GM19043 (cell line): ENCODE data around the gene PHYHD1.
A peak's percentile ranks its signal among the peaks of the same experiment; 100 is the strongest.

Experiments used
- ATAC-seq: cut with Tn5 transposase; IDR thresholded peaks from one replicate; pipeline ENCODE4 v1.9.1; 2021; ENCODE audit warnings: low read depth; ENCODE audit not compliant: unreplicated experiment

PHYHD1 gene

DNA sequence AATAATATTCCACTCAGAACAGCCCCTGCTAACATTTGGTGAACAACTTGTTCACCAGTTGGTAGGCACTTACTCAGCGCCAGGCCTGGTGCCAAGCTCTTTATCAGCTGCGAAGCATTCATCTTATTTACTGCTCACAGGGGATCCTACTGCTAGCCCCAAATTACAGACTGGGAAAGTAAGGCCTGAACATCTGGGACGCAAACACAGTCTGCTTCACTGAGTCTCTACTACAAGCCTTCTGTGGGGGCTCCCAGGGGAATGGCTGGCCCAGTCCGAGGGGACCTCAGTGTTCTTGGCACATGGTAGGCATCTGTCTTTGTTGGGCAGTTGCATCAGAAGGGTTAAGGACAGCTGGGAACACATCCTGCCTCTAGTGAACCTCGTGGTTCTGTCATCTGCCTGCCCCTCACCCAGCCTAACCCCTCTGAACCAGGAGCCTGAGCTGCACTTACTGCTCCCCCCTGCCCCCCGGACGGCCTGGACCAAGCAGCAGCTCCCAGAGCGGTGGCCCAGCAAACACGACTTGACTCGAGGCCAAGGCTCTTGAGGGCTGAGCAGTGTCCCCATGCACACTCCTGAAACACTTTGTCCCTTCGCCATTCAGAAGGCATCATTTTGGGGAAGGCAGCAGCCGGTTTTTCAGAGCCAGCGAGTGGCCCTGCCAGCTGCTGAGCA, at the start of gene PHYHD1:
PHYHD1 (plus strand) TSS at position 602 of the 678 bp plus-strand sequence. CDS start 1,342 bp downstream, outside the sequence.
- no peak for ATAC-seq

DNA sequence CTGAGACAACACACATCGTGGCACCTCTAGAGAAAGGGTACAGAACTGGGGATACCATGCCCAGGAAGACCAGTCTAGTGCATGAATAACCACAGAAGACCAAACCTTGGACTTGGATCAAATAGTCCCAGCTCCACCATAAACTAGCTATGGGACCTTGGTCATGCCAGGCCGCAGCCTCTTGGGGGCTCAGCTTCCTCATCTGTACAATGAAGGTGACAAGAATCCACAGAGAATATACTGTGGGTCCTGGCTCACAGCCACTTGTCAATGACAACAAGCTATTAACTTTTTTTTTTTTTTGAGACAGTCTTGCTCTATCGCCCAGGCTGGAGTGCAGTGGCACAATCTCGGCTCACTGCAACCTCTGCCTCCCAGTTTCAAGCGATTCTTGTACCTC, 42.9 kb upstream of the PHYHD1 start:
- ATAC-seq = no peak

- peak; percentile 77 for ATAC-seq
These were observed 38.7 kb upstream of the PHYHD1 start, which contains the start of the genes KYAT1 and LRRC8A for GRCh38 chr9:128881884-128882676. Gene KYAT1, minus strand, starts transcription at chr9:128881950. Its CDS starts 36,545 bp downstream, at chr9:128845405. Gene LRRC8A, plus strand, starts transcription at chr9:128882133. Its CDS starts 25,032 bp downstream, at chr9:128907165.

DNA sequence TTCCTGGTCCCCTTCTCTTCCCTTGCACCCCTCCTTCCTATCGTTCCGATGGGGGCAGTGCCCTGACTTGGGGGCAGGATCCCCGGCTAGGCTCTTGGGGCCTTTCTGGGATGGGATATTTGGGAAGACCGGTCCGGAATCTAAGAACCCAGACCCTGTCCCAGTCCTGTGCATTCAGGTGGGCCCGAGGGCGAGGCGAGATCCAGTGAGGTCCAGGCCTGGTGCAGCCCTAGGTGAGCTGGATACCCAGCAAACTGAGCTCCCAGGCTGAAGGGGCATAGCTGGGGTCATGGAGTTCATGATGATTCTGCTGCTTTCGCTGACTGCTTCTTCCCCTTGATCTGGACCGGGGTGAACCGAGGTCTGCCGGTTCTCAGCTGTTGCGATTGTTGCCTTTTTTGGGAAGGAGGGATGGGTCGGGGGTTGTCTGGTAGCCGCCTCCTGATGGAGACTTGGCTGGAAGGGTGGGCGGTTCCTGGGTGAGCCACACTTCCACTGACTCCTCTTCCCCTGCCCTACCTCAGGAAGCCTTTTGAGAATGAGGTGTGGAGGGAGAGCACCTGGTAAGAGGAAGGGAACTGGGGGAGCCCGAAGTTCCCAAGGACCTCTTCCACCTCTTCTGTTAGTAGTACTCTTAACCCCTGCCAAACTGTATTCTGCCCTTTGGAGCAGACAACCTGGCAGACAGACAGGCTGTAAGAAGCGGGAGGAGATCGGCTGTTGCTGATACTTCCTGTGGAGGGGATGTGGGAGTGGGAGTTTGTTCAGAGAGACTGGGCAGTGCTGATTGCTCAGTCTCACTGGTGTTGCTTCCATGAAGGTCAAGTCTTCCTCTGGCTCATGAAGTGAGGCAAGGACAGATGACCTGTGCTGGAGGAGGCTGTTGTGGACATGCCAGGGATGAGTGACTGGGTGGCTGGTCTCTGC, 37.8 kb upstream of the PHYHD1 start:
- no peak for ATAC-seq

DNA sequence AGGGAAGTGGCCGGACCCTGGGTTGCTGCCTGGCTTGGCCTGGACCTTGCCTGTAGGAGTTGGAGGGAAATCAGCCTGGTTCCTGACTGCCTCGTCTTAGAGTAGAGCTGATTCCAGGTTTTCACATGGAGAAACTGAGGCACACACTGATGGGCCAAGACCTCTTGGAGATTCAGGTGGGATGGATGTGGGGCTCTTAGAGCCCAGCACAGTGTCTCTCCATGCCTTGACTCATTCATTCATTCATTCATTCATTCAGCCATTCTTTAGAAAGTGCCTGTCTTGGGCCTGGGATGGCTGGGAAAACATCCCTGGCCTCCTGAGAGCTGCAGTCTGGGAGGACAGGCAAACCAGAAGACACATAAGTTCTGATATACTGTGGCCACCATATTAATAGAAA, 36.6 kb upstream of the PHYHD1 start:
- ATAC-seq = no peak

GRCh38 chr9:128885376-128885775, 35.4 kb upstream of the PHYHD1 start:
- no peak for ATAC-seq

DNA sequence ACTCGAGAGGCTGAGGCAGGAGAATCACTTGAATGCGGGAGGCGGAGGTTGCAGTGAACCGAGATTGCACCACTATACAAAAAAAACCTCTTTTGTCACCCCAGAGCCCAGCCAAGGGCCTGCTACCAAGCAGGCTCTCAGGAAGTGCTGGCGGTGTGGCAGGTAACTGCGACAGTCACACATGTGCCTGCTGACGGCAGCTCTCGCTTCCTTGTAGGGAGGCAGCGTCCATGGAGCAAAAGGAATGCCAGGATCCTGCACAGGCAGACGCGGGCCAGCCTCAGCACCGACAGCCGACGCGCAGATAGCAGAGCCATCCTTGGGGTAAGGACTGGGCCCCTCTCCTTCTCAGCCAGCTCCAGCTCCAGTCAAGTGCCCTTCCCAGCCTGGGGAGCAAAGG, 35.0 kb upstream of the PHYHD1 start:
- no peak for ATAC-seq

- ATAC-seq = no peak
These were observed 34.4 kb upstream of the PHYHD1 start for GRCh38 chr9:128886211-128886891.

- no peak for ATAC-seq
These were observed 33.7 kb upstream of the PHYHD1 start for GRCh38 chr9:128887049-128887448.

GRCh38 chr9:128887914-128888350, 32.9 kb upstream of the PHYHD1 start:
- ATAC-seq = no peak

GRCh38 chr9:128891321-128892220, 29.2 kb upstream of the PHYHD1 start:
- no peak for ATAC-seq

- no peak for ATAC-seq
These were observed 28.4 kb upstream of the PHYHD1 start for GRCh38 chr9:128892221-128892921.

GRCh38 chr9:128893354-128893753, 27.4 kb upstream of the PHYHD1 start:
- no peak for ATAC-seq

GRCh38 chr9:128894764-128895163, 26.0 kb upstream of the PHYHD1 start:
- ATAC-seq = no peak

DNA sequence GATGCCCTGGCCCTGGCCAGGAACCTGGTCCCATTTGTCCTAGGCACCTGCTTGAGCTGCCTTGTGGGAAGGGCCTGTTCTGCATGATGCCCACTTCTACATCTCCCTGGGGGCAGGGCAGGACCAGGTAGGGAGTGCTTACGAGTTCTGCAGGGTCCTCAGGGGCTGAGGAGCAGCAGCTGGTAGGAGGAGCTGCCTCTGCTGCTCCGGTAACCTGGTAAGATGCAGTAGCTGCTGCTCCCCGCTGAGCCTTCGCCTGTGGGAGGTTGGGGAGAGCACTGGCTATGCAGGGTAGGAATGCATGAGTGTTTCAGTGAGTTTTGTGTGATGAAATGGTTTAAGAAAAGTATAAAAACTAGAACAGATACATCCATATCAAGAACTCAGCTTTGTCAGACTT, 25.2 kb upstream of the PHYHD1 start:
- ATAC-seq = no peak

DNA sequence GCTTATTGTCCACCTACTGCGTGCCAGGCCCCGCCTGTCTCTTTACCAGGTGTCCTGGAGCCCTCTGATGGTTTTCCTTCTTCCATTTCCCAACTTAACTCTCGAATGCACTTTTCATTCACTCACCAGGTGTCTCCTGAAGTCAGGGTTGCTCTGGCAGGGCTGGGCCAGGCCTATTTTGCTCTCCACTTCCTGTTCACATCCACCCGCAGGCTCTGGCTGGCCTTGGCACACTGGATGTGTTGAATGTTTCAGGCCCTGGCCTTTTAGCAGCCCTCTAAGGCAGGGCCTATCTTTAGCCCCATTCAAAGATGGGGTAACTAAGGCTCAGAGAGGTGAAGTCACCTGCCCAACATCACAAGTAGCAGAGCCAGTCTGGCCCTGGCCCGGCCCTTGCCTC, 22.4 kb upstream of the PHYHD1 start:
- ATAC-seq = no peak

GRCh38 chr9:128898845-128899565, 21.8 kb upstream of the PHYHD1 start:
- no peak for ATAC-seq
